ENCODE results near the gene PRDX1.
"Not testable (repeated sequence)": the region's sequence is repeated elsewhere in the genome, so short reads cannot be mapped to it uniquely, and the experiment has no call there.

Gene PRDX1

DNA sequence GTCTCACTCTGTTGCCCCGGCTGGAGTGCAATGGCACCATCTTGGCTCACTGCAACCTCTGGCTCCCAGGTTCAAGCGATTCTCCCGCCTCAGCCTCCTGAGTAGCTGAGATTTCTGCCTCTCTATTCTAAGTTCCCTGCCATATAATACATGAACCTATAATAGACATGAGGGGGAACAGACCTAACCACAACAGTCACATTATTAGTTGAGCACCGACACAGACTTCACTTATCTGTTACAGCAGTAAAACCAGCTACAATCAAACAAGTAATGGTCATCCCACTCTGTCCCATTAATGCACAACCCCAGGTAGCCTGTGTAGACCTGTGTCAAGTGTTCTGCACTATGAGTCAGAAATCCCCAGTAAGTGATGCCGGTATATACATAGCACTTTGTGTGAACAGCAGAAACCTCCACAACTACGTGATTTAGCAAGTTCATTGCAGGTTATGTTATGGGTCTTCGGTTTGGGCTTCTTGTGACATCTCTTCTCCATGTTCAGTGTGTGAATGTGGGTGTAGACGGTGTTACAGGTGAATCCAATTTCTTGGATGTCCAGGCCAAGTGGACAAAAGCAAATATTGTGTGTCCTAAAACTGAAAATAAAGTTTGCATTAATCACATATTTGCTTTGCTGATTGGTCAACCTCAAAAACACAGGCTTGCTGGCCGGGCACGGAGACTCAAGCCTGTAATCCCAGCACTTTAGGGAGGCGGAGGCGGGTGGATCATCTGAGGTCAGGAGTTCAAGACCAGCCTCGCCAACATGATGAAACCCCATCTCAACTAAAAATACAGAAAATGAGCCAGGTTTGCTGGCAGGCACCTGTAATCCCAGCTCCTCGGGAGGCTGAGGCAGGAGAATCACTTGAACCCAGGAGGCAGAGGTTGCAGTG lies 18.0 kb downstream of the PRDX1 start:
- no peak for DNase-seq

DNA sequence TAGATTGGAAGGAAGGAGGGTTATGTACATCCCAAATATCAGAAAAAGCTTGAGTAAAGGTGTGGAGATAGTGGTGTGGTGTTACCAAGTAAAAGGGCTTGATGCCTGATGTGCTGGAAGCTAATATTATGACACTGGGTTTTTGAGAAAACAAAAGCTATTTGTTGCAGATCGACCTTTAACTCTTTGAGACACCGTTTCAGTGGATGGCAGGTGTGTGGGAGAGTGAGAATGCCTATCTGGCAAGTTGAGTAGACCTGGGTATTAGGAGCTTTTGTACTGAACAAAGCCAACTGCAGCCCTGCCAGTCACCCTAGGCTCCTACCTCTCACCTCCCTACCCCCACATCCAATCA lies 20.2 kb downstream of the PRDX1 start:
- no peak for DNase-seq

DNA sequence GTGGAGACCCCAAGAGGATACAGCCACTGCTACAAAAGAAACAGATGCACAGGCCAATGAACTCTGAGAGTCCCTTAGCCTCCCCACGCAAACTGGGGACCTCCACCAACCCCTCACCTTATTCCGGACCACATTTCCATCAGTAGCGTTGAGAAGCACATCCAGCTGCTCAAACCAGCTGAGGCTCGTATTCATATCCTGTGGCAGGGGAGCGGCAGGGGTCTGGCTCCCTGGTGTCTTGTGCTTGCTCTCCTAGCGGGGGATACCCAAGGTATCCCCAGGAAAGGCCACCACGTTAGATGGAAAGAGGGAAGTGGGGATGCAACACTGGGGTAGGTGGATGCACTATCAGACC lies 22.3 kb downstream of the PRDX1 start:
- no peak for DNase-seq

DNA sequence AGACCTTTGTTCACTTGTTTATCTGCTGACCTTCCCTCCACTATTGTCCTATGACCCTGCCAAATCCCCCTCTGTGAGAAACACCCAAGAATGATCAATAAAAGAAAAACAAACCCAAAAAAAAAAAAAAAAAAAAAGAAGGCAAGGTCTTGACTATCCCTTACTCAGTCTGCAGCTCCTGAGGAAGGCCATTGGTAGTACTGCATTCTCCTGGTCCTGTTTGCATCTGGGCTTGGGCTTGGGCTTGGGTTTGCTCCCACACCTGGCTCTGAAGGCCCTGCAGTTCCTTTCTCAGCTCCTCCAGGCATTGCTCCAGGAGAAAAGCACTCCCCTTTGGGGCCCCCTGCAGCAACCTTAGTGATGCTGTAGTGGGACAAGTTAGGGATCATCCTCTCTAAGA lies 23.4 kb downstream of the PRDX1 start:
- no peak for DNase-seq

DNA sequence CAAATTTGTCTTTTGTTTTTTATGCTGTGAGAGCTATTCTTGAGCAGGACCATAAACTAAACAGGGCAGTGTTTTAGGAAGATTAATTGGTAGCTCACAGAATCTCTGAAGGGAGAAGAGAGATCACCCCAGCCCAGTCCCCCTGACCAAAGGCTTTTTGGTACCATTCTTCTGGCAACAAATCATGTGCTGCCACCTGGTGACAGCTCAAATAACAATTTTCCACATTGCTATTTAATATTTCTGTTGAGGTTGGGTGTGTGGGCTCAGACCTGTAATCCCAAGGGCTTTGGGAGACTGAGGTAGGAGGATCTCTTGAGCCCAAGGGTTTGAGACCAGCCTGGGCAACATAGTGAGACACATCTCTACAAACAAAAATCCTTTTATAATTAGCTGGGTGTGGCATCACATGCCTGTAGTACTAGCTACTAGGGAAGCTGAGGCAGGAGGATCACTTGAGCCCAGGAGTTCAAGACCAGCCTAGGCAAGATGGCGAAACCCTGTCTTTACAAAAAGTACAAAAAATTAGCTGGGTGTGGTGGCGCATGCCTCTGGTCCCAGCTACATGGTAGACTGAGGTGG lies 28.5 kb downstream of the PRDX1 start:
- DNase-seq, result peak; percentile 72

DNA sequence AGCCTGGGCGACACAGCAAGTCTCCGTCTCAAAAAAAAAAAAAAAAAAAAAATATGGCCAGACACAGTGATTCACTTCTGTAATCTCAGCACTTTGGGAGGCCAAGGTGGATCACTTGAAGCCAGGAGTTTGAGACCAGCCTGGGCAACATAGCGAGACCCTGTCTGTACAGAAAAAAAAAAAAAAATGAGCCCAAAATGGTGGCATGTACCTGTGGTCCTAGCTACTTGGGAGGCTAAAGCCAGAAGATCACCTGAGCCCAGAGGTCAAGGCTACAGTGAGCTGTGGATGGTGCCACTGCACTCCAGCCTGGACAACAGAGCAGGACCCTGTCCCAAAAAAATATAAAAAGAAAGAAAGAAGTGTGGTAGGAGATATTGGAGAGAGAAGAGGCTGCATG lies 29.0 kb downstream of the PRDX1 start:
- DNase-seq, result no peak

DNA sequence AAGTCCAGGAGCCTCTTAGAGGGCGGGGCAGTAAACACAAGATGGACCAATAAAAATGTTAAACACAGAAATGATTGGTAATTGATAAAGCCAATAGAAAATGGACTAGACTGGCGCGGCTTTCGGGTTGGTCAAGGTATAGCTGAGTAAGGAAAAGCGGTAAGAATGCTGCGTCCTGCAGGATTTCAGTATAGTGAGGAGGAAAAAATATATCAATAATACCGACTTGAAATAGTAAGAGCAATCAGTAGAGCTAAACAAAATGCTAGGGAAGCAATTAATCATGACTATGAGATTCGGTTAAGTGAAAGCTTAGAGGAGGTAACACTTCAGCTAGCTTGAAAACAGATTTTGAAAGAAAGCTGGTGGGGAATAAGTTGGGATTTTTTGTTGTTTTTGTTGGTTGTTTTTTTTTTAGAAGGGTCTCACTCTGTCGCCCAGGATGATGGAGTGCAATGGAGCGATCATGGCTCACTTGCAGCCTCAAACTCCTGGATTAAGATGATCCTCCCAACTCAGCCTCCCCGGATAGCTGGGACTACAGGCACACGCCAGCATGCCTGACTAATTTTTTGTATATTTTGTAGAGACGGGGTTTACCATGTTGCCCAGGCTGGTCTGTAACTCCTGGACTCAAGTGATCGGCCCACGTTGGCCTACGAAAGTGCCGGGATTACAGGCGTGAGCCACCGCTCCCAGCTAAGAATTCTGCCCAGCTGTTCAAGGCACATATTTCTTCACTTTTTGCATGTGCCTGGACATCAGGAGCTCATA lies 30.0 kb downstream of the PRDX1 start:
- DNase-seq, result no peak

DNA sequence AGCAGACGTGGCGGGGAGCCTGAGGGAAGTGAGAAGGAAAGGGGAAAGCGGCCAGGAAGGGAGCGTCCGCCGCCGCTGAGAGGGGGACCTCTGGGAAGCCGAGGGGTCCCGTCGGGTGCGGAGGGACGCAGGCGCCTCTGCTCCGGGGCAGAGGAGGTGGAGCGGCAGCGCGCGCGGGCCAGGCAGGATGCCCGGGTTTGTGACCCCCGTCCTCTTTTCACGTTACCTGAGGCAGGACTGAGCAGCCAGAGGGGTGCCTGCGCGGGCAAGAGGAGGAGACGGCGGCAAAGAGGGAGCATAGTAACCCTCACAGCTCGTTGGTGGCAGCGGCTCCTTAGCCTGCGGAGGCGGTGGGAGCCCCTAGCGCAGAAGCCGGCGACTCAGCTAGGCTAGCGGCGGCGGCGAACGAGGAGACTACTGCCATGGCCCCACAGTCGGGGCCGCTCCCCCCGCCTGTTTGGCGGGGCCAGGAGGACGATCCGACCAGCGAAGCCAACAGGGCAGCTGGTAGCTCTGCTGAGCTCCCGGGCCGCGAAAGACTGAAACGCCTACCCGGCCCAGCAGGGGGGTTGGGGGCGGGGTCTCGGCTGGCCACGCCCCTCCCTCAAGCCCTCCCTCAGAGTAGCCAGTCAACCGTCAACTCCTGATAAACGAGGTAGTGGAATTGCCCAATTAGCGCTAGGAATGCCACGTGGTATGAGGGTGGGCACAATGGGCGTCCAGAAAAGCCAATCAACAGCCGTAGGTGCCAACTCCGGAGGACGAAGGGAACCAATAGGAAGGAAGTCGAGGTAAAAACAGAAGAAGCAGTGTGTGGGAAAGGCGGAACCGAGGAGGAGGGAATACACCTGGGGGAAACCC lies 30.8 kb downstream of the PRDX1 start, which contains the start of gene TESK2:
Gene TESK2, minus strand, starts transcription at position 538 of the 861 bp plus-strand sequence. CDS start 33,378 bp downstream, outside the sequence.
- peak; percentile 100 for DNase-seq

DNA sequence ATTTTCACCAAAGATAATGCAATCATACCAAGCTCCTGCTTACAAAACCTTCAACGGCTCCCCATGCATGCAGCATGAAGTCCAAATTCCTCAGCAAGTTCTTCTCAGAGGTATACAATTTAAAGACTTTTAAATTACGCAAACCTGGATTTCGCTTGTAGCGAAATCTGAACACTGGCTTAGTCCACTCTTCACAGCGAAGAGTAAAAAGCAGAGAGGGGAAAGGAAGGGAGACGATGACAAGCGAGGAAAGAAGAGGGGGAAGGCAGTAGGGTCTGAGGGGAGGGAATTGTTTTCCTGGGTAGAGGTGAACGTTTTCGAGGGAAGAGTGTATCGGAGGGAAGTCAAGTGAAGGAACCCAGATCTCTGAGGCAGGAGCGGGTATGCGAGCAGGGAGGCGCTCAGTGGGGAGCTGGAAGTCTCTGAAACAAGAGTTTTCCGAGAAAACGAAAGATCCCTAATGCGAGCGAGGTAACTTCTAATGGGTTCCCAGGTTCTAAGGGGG lies 31.5 kb downstream of the PRDX1 start:
- DNase-seq, result no peak

DNA sequence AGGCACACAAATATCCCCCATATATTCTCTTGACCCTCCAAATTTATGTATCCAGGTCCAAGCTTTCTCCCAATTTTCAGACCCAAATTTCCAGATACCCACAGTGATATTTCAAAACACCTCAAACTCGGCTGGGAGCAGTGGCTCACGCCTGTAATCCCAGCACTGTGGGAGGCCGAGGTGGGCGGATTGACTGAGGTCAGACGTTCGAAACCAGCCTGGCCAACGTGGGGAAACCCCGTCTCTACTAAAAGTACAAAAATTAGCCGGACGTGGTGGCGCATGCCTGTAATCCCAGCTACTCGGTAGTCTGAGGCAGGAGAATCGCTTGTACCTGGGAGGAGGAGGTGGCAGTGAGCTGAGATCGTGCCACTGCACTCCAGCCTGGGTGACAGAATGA lies 32.3 kb downstream of the PRDX1 start:
- DNase-seq, result not testable (repeated sequence)

DNA sequence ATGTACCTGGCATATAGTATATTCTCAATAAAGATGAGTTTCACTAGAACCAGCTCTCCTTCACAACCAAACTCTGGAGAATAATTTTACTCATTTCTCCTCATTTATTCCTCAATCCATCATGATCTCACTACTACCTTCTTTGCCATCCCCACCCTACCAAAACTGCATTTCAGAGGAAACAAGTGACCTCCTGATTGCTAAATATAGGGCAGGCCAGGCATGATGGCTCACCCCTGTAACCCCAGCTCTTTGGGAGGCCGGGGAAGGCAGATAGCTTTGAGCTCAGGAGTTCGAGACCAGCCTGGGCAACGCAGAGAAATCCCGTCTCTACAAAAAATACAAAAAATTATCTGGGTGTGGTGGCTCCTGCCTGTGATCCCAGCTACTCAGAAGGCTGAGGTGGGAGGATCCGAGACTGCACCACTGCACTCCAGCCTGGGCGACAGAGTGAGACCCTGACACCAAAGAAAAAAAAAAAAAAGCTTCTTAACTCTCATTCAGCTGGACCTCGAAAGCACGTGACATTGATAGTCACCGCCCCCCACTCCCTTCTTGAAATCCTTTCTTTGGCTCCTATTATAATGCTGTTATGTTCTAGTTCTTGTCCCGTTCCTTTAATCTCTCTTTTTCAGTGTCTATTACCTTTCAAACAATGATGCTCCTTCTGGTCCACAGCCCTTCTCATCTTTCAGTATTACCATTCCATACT lies 32.9 kb downstream of the PRDX1 start:
- DNase-seq, result peak; percentile 51

DNA sequence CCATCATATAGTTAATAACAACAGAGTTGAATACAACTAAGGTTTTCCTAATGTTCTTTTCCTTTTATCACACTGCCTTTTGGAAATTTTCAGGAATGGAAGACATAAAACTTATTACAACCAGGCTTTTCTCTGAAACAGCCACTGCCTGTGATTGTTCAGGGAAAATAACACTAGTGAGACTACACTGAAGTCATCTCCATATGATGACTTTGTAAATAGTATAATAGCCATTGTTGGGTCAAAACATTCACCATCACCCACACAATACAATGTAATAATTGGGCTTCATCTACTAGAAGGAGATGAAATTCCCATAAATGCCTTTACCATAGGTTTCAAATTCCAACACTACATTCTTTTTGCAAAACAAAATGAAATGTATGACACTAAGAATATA lies 35.7 kb downstream of the PRDX1 start:
- DNase-seq, result no peak

DNA sequence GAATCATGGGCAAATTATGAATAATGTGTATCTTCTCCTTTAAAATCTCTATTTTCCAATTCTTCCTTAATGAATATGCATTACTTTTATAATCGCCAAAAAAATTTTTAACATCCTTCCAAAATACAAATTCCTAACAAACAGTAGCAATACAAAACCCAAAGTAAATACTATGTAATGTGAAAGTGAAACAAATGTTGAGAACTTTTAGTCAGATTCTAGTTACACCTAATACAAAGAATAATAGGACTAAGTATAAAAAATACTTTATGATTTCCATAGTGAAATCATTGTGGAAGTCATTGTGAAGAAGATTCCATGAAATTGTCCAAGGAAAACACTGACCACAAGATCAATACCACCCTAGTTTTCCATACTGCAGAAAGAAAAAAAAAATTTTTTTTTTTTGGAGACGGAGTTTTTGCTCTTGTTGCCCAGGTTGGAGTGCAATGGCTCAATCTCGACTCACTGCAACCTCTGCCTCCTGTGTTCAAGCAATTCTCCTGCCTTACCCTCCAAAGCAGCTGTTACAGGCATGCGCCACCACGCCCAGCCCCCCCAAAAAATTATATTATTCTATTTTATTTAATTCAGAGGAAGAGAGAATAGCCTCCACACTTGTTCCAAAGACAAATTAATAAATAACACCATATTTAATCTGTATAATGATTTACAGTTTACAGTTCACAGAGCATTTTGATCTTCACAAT lies 42.5 kb downstream of the PRDX1 start:
- no peak for DNase-seq

DNA sequence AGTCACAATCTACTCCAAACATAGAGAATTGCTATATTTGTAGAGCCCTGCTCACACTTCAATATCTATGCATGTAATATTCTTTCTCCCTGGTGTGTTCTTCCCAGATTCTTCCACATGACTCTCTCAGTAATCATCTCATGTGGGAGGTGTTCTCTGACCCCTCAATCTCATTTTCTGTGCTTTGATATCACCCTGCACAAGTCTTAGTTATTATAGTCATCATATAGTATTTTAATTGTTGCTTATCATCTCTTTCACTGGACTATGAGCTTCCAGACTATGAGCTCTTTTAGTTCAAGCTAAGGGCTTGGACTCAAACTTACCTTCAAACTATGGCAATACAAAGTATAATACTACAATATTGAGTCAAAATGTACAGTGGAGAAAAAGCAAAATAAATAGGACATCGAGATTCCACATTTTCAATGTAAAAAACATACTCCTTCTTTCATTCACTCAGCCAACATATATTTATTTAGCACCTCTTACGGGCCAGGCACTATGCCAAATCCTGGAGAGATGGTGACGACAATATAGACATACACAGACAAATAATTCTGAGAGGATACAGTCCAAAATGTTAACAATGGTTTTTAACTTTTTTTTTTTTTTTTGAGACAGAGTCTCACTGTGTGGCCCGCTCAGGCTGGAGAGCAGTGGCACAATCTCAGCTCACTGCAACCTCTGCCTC lies 43.4 kb downstream of the PRDX1 start:
- peak; percentile 54 for DNase-seq

DNA sequence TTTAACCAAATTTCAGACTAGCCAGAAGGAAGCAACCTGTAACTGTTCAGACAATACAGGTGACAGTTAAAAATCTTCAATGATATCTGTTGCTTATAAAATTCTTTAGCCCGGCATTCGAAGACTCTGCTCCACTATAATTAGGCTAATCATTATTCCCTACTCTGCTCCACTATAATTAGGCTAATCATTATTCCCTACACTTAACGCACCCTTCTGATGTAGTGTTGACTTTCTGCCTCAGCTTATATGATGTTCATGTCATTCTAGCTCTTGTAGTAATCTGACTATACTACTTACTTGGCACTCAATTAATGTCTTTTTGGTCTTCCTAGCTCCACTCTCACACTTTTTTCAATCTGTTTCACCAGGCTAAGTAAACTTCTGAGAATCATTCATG lies 44.0 kb downstream of the PRDX1 start:
- peak; percentile 86 for DNase-seq

DNA sequence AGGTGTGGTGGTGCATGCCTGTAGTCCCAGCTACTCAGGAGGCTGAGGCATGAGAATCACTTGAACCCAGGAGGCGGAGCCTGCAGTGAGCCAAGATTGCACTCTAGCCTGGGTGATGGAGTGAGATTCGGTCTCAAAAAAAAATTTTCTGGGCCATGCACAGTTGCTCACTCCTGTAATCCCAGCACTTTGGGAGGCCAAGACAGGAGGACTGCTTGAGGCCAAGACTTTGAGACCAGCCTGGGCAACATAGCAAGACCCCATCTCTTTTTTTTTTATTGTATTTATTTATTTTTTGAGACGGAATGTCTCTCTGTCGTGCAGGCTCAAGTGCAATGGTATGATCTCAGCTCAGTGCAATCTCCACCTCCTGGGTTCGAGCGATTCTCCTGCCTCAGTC lies 47.5 kb downstream of the PRDX1 start:
- DNase-seq, result not testable (repeated sequence)

DNA sequence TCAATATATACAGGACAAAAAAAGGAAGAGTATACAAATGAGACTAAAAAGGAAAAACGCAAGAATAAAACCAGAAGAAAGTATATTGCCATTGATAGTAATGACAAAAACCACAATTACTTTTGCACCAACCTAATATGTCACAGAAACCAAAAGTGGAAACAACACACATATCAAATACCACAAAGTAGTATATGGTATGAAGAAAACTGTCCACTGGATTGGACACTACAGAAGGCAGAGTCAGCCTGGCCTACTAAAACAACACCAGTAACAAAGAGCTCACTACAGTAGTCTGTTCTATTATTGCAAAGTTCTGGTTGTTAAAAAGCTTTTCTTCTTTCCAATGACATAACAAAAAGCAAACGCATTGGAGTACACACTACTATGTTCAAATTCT lies 48.4 kb downstream of the PRDX1 start:
- no peak for DNase-seq

DNA sequence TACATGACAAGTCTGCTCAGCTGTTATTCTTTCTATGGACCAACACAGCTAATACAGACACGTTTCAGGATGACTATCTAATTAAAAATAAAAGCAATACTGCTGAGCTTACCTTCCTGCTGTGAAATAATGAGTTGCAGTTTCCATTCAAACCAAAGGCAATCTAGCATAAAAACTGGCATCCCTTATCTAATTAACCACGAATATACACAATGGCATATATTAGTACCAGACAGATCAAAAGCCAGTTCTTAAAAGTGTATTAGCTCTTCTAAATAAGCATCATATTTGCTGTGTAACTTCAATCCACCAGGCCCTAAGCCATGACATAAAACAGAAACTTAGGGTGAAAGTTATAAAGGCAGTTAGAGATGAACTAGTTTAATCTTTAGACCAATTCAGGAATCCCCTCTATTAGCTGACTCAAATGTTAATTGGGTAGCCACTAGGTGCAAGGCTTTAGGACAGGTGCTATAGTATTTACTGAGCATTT lies 51.3 kb downstream of the PRDX1 start:
- DNase-seq, result no peak

DNA sequence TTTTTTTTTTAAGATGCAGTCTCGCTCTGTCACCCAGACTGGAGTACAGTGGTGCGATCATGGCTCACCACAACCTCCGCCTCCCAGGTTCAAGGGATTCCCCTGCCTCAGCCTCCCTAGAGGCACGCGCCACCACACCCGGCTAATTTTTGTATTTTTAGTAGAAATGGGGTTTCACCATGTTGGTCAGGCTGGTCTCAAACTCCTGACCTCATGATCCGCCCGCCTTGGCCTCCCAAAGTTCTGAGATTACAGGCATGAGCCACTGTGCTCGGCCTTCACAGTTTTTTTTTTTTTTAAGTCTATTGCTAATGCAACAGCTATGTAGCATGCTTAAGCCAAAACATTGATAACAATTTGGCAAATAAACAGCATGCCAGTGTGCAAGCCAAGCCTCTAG lies 54.3 kb downstream of the PRDX1 start:
- not testable (repeated sequence) for DNase-seq

DNA sequence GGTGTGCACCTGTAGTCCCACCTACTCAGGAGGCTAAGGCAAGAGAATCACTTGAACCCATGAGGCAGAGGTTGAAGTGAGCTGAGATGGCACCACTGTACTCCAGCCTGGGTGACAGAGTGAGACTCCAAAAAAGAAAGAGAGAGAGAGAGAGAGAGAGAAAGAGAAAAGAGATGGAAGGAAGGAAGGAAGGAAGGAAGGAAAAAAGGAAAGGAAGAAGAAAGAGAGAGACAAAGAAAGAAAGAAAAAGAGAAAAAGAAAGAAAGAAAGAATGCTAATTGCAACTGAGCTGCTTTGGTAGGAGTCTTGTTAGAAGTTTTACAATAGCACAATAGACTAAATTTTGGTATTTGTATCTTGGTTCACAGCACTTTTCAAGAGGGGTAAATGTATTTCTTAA lies 56.4 kb downstream of the PRDX1 start:
- no peak for DNase-seq
